ENCODE measurements around the gene SPPL2B.
"Not testable (repeated sequence)": the region's sequence is repeated elsewhere in the genome, so short reads cannot be mapped to it uniquely, and the experiment has no call there.

Gene SPPL2B

GRCh38 chr19:2380567-2380966 lies 52.1 kb downstream of the SPPL2B start:
- DNase-seq (ENCODE audit: low read depth in 3 of 3) = no peak

- no peak for DNase-seq (ENCODE audit: low read depth in 3 of 3)
These were observed 52.8 kb downstream of the SPPL2B start for GRCh38 chr19:2381148-2381820.

- no peak for DNase-seq (ENCODE audit: low read depth in 3 of 3)
These were observed 54.2 kb downstream of the SPPL2B start for GRCh38 chr19:2382530-2383222.

- DNase-seq (ENCODE audit: low read depth in 3 of 3) = no peak
These were observed 56.7 kb downstream of the SPPL2B start for GRCh38 chr19:2385053-2385721.

GRCh38 chr19:2387367-2388288 lies 59.1 kb downstream of the SPPL2B start:
- DNase-seq (ENCODE audit: low read depth in 3 of 3) = no peak

- DNase-seq (ENCODE audit: low read depth in 3 of 3) = no peak
These were observed 61.1 kb downstream of the SPPL2B start for GRCh38 chr19:2389594-2389993.

GRCh38 chr19:2391118-2391725 lies 62.7 kb downstream of the SPPL2B start:
- DNase-seq (ENCODE audit: low read depth in 3 of 3) = peak in 2 of 3 experiments; percentile 9 to 19

GRCh38 chr19:2392366-2392765 lies 63.9 kb downstream of the SPPL2B start:
- DNase-seq (ENCODE audit: low read depth in 3 of 3) = no peak

- DNase-seq (ENCODE audit: low read depth in 3 of 3) = not testable (repeated sequence)
These were observed 64.4 kb downstream of the SPPL2B start for GRCh38 chr19:2392899-2393298.

GRCh38 chr19:2394054-2394441 lies 65.6 kb downstream of the SPPL2B start:
- DNase-seq (ENCODE audit: low read depth in 3 of 3) = no peak

GRCh38 chr19:2394442-2395292 lies 66.2 kb downstream of the SPPL2B start:
- no peak for DNase-seq (ENCODE audit: low read depth in 3 of 3)

- not testable (repeated sequence) for DNase-seq (ENCODE audit: low read depth in 3 of 3)
These were observed 66.9 kb downstream of the SPPL2B start for GRCh38 chr19:2395293-2395829.

GRCh38 chr19:2397173-2397572 lies 68.7 kb downstream of the SPPL2B start:
- DNase-seq (ENCODE audit: low read depth in 3 of 3) = not testable (repeated sequence)

- DNase-seq (ENCODE audit: low read depth in 3 of 3) = no peak
These were observed 70.3 kb downstream of the SPPL2B start for GRCh38 chr19:2398735-2399305.

GRCh38 chr19:2399582-2399981 lies 71.1 kb downstream of the SPPL2B start:
- DNase-seq (ENCODE audit: low read depth in 3 of 3) = no peak
